HG03520 (cell line): Measurements from ENCODE around the gene EIF1AX.
A peak's percentile ranks its signal among the peaks of the same experiment; 100 is the strongest.
"Not testable (repeated sequence)": the region's sequence is repeated elsewhere in the genome, so short reads cannot be mapped to it uniquely, and the experiment has no call there.

Source experiments
- ATAC-seq: cut with Tn5 transposase; IDR thresholded peaks from one replicate; pipeline ENCODE4 v1.9.1; 2021; ENCODE audit warnings: mild to moderate bottlenecking, moderate library complexity; ENCODE audit not compliant: unreplicated experiment

EIF1AX gene, protein sequence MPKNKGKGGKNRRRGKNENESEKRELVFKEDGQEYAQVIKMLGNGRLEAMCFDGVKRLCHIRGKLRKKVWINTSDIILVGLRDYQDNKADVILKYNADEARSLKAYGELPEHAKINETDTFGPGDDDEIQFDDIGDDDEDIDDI

DNA sequence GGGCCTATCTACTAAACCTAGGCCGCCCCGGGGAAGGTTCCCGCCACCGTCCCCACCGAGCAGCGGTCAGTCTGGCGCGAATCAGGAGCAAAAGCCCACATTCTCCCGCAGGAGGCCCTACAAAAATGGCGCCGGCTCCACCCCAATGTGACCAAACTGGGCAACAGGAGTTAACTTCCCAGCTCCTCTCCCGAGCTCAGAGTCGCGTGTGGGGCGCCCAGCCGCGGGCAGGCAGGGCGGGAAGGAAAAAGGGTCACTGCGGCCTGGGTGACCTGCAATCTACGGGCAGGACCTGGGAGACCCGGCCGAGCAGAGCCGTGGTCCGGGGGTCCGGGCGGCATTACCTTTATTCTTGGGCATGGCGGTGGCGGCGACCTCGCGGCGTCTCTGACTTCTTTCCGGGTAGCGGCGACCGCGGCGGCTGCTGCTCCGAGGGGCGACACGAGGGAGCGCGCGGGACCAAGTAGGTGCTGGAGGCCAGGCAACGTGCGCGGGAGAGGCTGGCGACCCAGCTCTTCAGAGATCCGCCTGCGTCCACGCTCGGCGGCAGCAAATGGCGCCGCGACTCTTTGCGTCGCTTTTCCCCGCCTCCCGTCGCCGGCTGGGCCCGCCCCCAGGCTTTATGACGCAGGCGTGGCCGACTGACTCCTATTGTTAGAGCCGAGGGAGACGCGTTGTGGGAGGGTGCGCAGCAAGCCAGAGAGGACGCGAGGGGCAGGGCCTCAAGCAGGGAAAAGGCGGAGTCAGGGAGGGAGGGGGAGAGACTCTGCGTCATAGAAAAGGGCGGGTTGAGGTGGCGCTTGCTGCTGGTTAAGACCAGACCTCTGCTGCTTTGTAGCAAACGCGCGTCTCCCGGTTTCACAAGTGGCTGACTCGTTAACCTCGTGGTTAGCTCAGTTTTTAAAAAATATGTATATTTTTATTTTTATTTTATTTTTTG lies at the start of gene EIF1AX:
Gene EIF1AX, minus strand, starts transcription at position 558 of the 940 bp plus-strand sequence. Its CDS starts 198 bp downstream, at position 360.
- peak; percentile 99 for ATAC-seq

DNA sequence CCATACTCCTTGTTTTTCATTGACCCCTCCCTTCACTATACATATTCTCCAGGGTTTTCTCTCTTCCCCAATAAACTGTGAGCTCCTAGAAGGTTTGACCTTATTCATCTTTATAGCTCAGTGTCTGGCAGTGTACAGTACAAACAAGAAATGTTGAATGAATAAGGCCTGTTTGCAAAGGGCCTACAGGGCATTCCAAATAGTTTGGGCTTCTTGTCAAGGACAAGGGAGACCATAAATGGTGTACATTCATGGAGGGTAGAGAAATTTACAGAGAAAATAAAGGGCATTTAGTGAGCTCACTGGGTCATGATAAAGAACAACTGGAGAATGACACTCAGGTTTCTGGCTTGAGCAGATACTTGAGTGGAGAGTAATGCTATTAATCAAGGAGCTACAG lies 47.5 kb upstream of the EIF1AX start:
- no peak for ATAC-seq

- no peak for ATAC-seq
Measured at GRCh38 chrX:20181598-20182329, 40.1 kb upstream of the EIF1AX start.

GRCh38 chrX:20177093-20177492 lies 35.5 kb upstream of the EIF1AX start:
- no peak for ATAC-seq

- no peak for ATAC-seq
Measured at GRCh38 chrX:20173856-20174255, 32.2 kb upstream of the EIF1AX start.

GRCh38 chrX:20173313-20173712 lies 31.7 kb upstream of the EIF1AX start:
- ATAC-seq: no peak

DNA sequence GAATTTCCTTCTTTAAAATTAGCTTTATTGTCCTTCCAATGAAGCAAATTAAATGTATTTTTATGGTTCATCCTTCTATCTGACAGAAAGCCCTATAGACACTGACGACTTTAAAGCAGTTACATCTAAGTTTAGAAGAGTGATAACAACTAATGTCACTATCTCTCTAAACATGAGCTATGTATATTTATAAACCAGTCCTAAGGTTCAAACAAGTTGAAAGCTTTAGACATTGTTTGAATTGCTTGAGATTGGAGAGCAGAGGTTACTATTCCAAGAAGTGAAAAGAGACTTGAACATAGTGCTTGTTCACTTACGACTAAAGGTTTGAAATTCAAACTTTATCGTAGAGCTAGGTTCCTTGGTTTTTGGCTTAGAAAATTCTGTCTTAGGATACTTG lies 30.2 kb upstream of the EIF1AX start:
- no peak for ATAC-seq

- ATAC-seq: not testable (repeated sequence)
Measured at GRCh38 chrX:20162516-20162915, 20.9 kb upstream of the EIF1AX start.

- ATAC-seq: no peak
Measured at GRCh38 chrX:20159797-20160385, 18.3 kb upstream of the EIF1AX start.

DNA sequence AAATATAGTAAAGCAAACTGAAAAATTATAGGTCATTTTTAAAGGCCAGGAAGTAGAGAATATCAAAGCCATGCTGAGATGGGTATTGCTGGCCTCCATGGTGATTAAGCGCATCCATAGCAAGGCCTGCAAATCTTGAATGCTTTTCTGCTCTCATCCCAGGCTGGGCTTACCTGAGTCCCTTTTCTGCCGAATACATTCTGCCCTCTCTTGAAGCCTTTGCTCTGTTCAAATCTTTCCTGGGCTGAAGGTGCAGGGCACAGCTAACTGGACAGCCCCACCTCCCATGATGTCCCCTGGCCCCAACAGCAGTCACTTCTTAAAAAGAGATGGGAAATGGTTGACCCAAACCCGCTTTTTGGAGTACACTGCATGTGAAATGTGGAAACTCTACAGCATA lies 10.1 kb upstream of the EIF1AX start:
- no peak for ATAC-seq

GRCh38 chrX:20149326-20149725 lies 7.7 kb upstream of the EIF1AX start:
- no peak for ATAC-seq

DNA sequence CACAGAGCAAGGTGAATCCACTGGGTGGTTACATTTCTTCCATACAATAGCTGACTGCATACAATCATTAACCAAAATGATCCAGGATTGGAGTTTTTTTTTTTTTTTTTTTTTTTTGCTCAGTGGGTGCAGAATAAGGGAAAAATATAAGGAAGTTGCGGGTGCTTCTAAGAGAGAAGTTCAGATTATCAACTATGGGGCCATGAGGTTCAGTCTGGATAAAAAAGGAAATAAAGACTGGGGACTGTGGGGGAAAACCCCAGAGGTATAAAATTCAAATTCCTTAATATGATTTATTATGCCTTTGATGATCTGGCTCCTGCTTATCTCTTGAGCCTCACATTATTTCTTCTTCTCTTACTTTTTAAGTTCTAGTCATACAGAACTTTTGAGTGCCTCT lies 5.9 kb upstream of the EIF1AX start:
- ATAC-seq: no peak

- no peak for ATAC-seq
Measured at GRCh38 chrX:20144491-20144890, 2.9 kb upstream of the EIF1AX start.

DNA sequence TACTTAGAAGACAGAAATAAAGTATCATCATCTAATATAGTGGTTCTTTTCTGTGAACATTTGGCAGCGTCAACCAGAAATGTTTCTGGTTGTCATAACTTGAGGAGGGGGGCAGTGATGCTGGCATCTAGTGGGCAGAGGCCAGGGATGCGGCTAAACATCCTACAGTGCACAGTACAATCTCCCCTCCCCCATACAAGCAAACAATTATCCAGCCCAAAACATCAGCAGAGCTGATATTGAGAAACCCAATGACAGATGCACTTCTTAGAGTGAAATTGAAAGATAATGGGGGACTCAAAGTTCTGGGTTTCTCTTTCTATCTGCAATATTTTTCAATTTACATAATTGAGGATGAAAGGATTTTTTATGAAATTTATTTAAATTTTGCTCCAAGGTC lies 1.9 kb upstream of the EIF1AX start:
- no peak for ATAC-seq

DNA sequence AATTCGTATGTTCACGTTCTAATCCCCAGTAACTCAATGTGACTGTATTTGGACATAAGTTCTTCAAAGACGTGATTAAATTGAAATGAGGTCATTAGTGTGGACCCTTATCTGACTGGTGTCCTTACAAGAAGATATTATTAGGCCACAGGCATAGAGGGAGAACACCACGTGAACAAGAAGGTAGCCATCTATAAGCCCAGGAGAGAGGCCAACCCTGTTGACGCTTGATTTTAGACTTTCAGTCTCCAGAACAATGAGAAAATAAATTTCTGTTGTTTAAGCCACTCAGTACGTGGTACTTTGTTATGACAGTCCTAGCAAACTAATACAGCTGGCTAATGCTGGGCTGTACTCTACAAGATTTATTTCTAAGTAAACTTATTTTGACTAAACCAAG lies 1.5 kb upstream of the EIF1AX start:
- no peak for ATAC-seq

DNA sequence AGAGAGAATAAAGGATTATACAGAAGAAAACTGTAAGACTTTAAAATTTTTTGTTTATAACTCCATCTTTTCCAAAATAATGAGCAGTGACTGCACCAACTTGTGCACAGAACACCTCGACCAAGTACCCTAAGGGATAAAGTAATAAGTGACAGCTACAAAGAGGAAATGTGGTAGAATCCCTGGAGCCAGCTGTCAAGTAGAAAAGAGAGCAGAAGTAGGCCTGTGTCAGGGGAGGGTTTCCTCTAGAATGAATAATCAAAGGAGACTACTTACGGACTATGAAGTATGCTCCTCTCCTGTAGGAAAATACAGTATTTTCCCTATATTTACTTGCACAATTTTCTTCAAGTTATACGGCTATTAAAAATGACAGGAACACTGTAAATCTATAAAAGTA lies 1.2 kb downstream of the EIF1AX start:
- ATAC-seq: no peak

- ATAC-seq: no peak
Measured at GRCh38 chrX:20139966-20140365, 1.7 kb downstream of the EIF1AX start.

GRCh38 chrX:20135944-20136343 lies 5.7 kb downstream of the EIF1AX start:
- no peak for ATAC-seq

GRCh38 chrX:20132666-20133065 lies 9.0 kb downstream of the EIF1AX start:
- no peak for ATAC-seq

GRCh38 chrX:20130357-20130756 lies 11.3 kb downstream of the EIF1AX start:
- no peak for ATAC-seq

DNA sequence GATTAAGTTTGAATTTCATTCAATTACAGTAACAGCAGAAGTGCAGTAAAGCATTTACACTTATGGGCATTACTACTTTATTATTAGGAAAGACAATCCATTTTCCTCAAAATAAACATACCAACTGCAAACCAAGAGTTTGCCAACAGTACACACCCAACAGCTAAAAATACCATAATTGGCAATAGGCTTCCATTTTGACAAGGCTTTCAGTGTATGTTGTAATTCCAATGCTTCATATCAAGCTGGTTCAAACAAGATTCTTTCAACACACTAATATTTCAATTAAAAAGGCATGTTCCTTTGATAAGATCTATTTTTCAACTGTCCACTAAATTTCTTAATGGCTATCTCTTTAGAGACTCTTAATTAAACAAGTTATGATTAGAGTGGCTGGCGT lies 12.1 kb downstream of the EIF1AX start:
- ATAC-seq: no peak
